Measurements from ENCODE around the gene GARIN5B. TPM values are rescaled to one million over a fixed set of nuclear protein-coding genes. Genes with fewer than 3 reads are reported as not detected.

Gene GARIN5B
- total and polyA plus RNA-seq, 2 of the 8 experiments (the other 6 are each of a cell fraction or from before 2014, with no cell fraction given): 0.03 TPM; not detected in 1

DNA sequence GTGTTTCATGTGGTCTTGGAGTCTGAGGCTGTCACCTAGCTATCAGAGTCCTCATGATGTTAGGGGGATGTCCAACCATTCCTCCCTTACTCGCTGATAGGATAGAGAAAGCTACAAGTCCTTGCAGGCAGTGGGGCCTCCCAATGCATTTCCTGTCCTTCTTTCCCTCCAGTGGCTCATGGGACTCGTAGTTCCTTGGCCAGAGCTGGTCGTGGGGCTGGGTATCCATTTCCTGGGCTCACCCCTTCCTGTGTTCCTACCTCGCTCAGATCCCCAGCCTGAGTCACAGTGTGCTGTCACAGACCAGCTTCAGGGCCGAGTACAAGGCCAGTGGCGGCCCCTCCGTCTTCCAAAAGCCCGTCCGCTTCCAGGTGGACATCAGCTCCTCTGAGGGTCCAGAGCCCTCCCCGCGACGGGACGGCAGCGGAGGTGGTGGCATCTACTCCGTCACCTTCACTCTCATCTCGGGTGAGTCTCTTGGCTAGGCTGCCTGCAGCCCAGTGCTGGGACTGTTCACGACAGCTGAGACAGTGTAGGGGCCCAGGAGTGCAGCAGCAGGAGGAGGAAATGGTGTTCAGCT lies 57.0 kb downstream of the GARIN5B start:
- no peak overlapping the region; the same call in none of the 2 replicates for H4K8ac ChIP-seq (ENCODE audit: extremely low read depth, insufficient read depth, low read length)
- no peak overlapping the region for H3K27ac ChIP-seq (ENCODE audit: low read depth, low read length)
- H4K91ac ChIP-seq (replicated peaks; ENCODE audit: insufficient read length, low read length): no peak overlapping the region
- H3K79me1 ChIP-seq (ENCODE audit: low read depth, low read length): no peaks in the 10 kb centered on the region; the same call in 1 of the 2 replicates
- H2BK120ac ChIP-seq (replicated peaks; ENCODE audit: low read depth, low read length): no peak overlapping the region
- 0 out of 2 replicates have a peak overlapping the region, but pooled peaks have one; percentile 8 for H2BK15ac ChIP-seq (ENCODE audit: low read length)
- H2BK5ac ChIP-seq (ENCODE audit: low read depth, low read length): no peak overlapping the region
- H3K4me1 ChIP-seq (replicated peaks in 1 of 4; ENCODE audit: control insufficient read depth in 3 of 4, insufficient read depth in 4 of 4, low read length in 3 of 4): peaks cover 0 to 8% (median 3%) of the 10 kb centered on the region in 4 experiments; a peak in 3 of 7 replicates
- peaks cover 21 to 56% (median 42%) of the 10 kb centered on the region in 4 experiments for H3K36me3 ChIP-seq (ENCODE audit: control insufficient read depth in 2 of 4, insufficient read depth in 4 of 4, low read length in 3 of 4)
- no peak overlapping the region for H2BK20ac ChIP-seq (ENCODE audit: low read length)
- no peaks in the 10 kb centered on the region for H3K27me3 ChIP-seq (replicated peaks in 1 of 4; ENCODE audit: control insufficient read depth in 3 of 4, extremely low read depth in 1 of 4, insufficient read depth in 3 of 4, low read length in 3 of 4)
- no peaks in the 10 kb centered on the region for H3K9me3 ChIP-seq (ENCODE audit: insufficient read depth in 2 of 2, low read depth in 1 of 2, low read length in 1 of 2)
- peaks cover 0 to 3% of the 10 kb centered on the region in 2 experiments for H4K20me1 ChIP-seq (replicated peaks in 1 of 2; ENCODE audit: control insufficient read depth in 1 of 2, insufficient read depth in 2 of 2, low read length in 2 of 2)
- DNase-seq (ENCODE audit: low read depth in 1 of 2, low spot score in 2 of 2): no peak
- H3K4me2 ChIP-seq (ENCODE audit: insufficient read depth in 1 of 2, low read depth in 2 of 2, low read length in 2 of 2): no peak overlapping the region
- H3K9ac ChIP-seq (replicated peaks in 1 of 4; ENCODE audit: extremely low read depth in 1 of 4, low read depth in 3 of 4, low read length in 3 of 4): no peak overlapping the region
- H4K5ac ChIP-seq (ENCODE audit: insufficient read length, low read depth, low read length): no peak overlapping the region
- FAIRE-seq: no peak
- WGBS, 2 experiments (ENCODE audit: extremely low coverage in 1 of 2, insufficient coverage in 1 of 2, insufficient read length in 1 of 2, insufficient replicate concordance in 2 of 2, low coverage in 1 of 2, low lambda C conversion rate in 2 of 2, missing lambda C conversion rate in 1 of 2): 90% methylated on average over 15 of the region's 17 CpGs; no CpG with 5 or more reads in 1 of the 2 experiments
- no peak overlapping the region for H3K18ac ChIP-seq (ENCODE audit: extremely low read depth, low read length)
- no peak overlapping the region for H3K4ac ChIP-seq (replicated peaks; ENCODE audit: insufficient read length, low read depth, low read length)
- H2AK5ac ChIP-seq (ENCODE audit: low read depth, low read length): no peak overlapping the region
- H3K4me3 ChIP-seq (ENCODE audit: extremely low read depth in 1 of 4, insufficient read depth in 2 of 4, low read depth in 3 of 4, low read length in 4 of 4): no peak overlapping the region
- H3K23ac ChIP-seq (ENCODE audit: insufficient read length): no peak overlapping the region
- ChIA-PET CTCF (ENCODE audit: partially characterized antibody) (interaction anchor here (0.6 to 1.3 kb wide), 5 partner anchors 12 to 286 kb away, joined by 3 to 5 read pairs (median 3); no protein-coding TSS in a partner anchor), POLR2A (ENCODE audit: partially characterized antibody) (interaction anchor here (0.7 to 1.8 kb wide), 12 partner anchors 8 to 101 kb away, joined by 3 to 6 read pairs (median 4); partner anchors contain the start of genes KMT5C, TMEM238 and UBE2S)
- H3K56ac ChIP-seq (replicated peaks; ENCODE audit: insufficient read length, low read depth, low read length): no peak overlapping the region
- peaks cover 2% of the 10 kb centered on the region; the same call in 1 of the 2 replicates for H3K23me2 ChIP-seq (ENCODE audit: low read depth, low read length)
- H2AFZ ChIP-seq (ENCODE audit: low read length): no peak overlapping the region
- H3K14ac ChIP-seq (ENCODE audit: insufficient read length): no peak overlapping the region
- no peak overlapping the region for H2BK12ac ChIP-seq (ENCODE audit: low read depth, low read length)
- H3K79me2 ChIP-seq (ENCODE audit: control insufficient read depth in 1 of 2, insufficient read depth in 2 of 2, low read length in 2 of 2): no peaks in the 10 kb centered on the region
- TF ChIP-seq PHF8 (conservative IDR thresholded peaks at IDR 0.05; ENCODE audit: low read depth, low read length) (no peak), GABPA (IDR thresholded peaks at IDR 0.05; ENCODE audit: borderline replicate concordance, insufficient read depth, low read length) (no peak)

Data from H1 (cell line).